Esophagus squamous epithelium (tissue), 4 donors: ENCODE measurements around the gene FGF4.

Experiments used
- POLR2A ChIP-seq, 4 donors: fragments of 450-650 bp; IDR thresholded peaks; one replicate each; pipeline ENCODE4 v1.6.1; 2017; ENCODE audit warnings: antibody characterized with exemption in 4 of 4, mild to moderate bottlenecking in 4 of 4, moderate library complexity in 3 of 4
- TF ChIP-seq, protein P1 (sequence below), 6 experiments: fragments of 450-650 bp in 4 of 6; fragments of 200-600 bp in 2 of 6; sonication (generic) in 2 of 6; IDR thresholded peaks; one replicate each; pipeline ENCODE4 v1.5.1; 2016 to 2019; ENCODE audit warnings: antibody characterized with exemption in 6 of 6, mild to moderate bottlenecking in 4 of 6, moderate library complexity in 4 of 6

- TF ChIP-seq, protein P1, sequence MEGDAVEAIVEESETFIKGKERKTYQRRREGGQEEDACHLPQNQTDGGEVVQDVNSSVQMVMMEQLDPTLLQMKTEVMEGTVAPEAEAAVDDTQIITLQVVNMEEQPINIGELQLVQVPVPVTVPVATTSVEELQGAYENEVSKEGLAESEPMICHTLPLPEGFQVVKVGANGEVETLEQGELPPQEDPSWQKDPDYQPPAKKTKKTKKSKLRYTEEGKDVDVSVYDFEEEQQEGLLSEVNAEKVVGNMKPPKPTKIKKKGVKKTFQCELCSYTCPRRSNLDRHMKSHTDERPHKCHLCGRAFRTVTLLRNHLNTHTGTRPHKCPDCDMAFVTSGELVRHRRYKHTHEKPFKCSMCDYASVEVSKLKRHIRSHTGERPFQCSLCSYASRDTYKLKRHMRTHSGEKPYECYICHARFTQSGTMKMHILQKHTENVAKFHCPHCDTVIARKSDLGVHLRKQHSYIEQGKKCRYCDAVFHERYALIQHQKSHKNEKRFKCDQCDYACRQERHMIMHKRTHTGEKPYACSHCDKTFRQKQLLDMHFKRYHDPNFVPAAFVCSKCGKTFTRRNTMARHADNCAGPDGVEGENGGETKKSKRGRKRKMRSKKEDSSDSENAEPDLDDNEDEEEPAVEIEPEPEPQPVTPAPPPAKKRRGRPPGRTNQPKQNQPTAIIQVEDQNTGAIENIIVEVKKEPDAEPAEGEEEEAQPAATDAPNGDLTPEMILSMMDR (IDR thresholded peaks at IDR 0.05), result no peak
- TF ChIP-seq POLR2A (IDR thresholded peaks at IDR 0.05), result no peak
Observed at GRCh38 chr11:69803022-69803421, 27.9 kb upstream of the FGF4 start.
